ENCODE results near the gene FIBIN. TPM values are rescaled to one million over a fixed set of nuclear protein-coding genes. Genes with fewer than 3 reads are reported as not detected.
"Not testable (repeated sequence)": the region's sequence is repeated elsewhere in the genome, so short reads cannot be mapped to it uniquely, and the experiment has no call there.

FIBIN gene
- total and polyA plus RNA-seq, 4 donors = 56.3 to 169 (median 75.4) TPM

- H3K4me3 ChIP-seq (ENCODE audit: low read length in 2 of 2); H3K36me3 ChIP-seq (ENCODE audit: control insufficient read depth in 1 of 2, insufficient read depth in 2 of 2, low read length in 1 of 2); H3K4me1 ChIP-seq (ENCODE audit: control insufficient read depth in 1 of 2, insufficient read depth in 2 of 2, low read length in 2 of 2); ATAC-seq (ENCODE audit: low FRiP score); DNase-seq; intact Hi-C loops (cut with DNase I); H3K27me3 ChIP-seq (ENCODE audit: control insufficient read depth in 1 of 2, insufficient read depth in 2 of 2, low read length in 1 of 2); H3K27ac ChIP-seq (ENCODE audit: low read depth in 1 of 2, low read length in 2 of 2); H3K9me3 ChIP-seq (ENCODE audit: control insufficient read depth, low read length): not testable (repeated sequence)
- 92 to 93% methylated on average over 21 to 32 of the region's 32 CpGs for WGBS, 2 donors
These were observed 28.9 kb upstream of the FIBIN start for GRCh38 chr11:26964847-26965485.

GRCh38 chr11:26971961-26972360 lies 22.0 kb upstream of the FIBIN start:
- no peak for ATAC-seq (ENCODE audit: low FRiP score)

GRCh38 chr11:26974069-26974783 lies 19.7 kb upstream of the FIBIN start:
- Histone ChIP-seq H3K27ac (ENCODE audit: low read depth in 1 of 2, low read length in 2 of 2) (peak overlapping the region in 1 of 2 donors; percentile 67), H3K4me1 (ENCODE audit: control insufficient read depth in 1 of 2, insufficient read depth in 2 of 2, low read length in 2 of 2) (peaks cover 0 to 7% of the 10 kb centered on the region in 2 donors), H3K27me3 (ENCODE audit: control insufficient read depth in 1 of 2, insufficient read depth in 2 of 2, low read length in 1 of 2) (no peaks in the 10 kb centered on the region), H3K9me3 (ENCODE audit: control insufficient read depth, low read length) (no peaks in the 10 kb centered on the region), H3K36me3 (ENCODE audit: control insufficient read depth in 1 of 2, insufficient read depth in 2 of 2, low read length in 1 of 2) (no peaks in the 10 kb centered on the region), H3K4me3 (ENCODE audit: low read length in 2 of 2) (no peak overlapping the region)
- 64 to 71% methylated on average over 3 of the region's 3 CpGs for WGBS, 2 donors
- intact Hi-C loops (cut with DNase I) = no loop called here
- ATAC-seq (ENCODE audit: low FRiP score) (no peak), DNase-seq (no peak)

More at GRCh38 chr11:26971961-26972360, 22.0 kb upstream of the FIBIN start:
- intact Hi-C loops (cut with DNase I) = no loop called here
- H3K4me1 ChIP-seq (ENCODE audit: control insufficient read depth in 1 of 2, insufficient read depth in 2 of 2, low read length in 2 of 2) = peaks cover 0 to 7% of the 10 kb centered on the region in 2 donors
- no peaks in the 10 kb centered on the region for H3K36me3 ChIP-seq (ENCODE audit: control insufficient read depth in 1 of 2, insufficient read depth in 2 of 2, low read length in 1 of 2)
- no peak overlapping the region for H3K27ac ChIP-seq (ENCODE audit: low read depth in 1 of 2, low read length in 2 of 2)
- H3K27me3 ChIP-seq (ENCODE audit: control insufficient read depth in 1 of 2, insufficient read depth in 2 of 2, low read length in 1 of 2) = no peaks in the 10 kb centered on the region
- no peaks in the 10 kb centered on the region for H3K9me3 ChIP-seq (ENCODE audit: control insufficient read depth, low read length)
- no peak for DNase-seq
- H3K4me3 ChIP-seq (ENCODE audit: low read length in 2 of 2) = no peak overlapping the region
- WGBS, 2 donors = 67 to 78% methylated on average over 2 of the region's 2 CpGs

GRCh38 chr11:26974996-26975395 lies 18.9 kb upstream of the FIBIN start:
- Histone ChIP-seq H3K27me3 (ENCODE audit: control insufficient read depth in 1 of 2, insufficient read depth in 2 of 2, low read length in 1 of 2) (no peaks in the 10 kb centered on the region), H3K27ac (ENCODE audit: low read depth in 1 of 2, low read length in 2 of 2) (no peak overlapping the region), H3K4me3 (ENCODE audit: low read length in 2 of 2) (no peak overlapping the region), H3K36me3 (ENCODE audit: control insufficient read depth in 1 of 2, insufficient read depth in 2 of 2, low read length in 1 of 2) (no peaks in the 10 kb centered on the region), H3K4me1 (ENCODE audit: control insufficient read depth in 1 of 2, insufficient read depth in 2 of 2, low read length in 2 of 2) (peaks cover 0 to 7% of the 10 kb centered on the region in 2 donors), H3K9me3 (ENCODE audit: control insufficient read depth, low read length) (no peaks in the 10 kb centered on the region)
- 2 to 3% methylated on average over 2 of the region's 2 CpGs for WGBS, 2 donors
- ATAC-seq (ENCODE audit: low FRiP score) (no peak), DNase-seq (no peak)
- intact Hi-C loops (cut with DNase I) = no loop called here

GRCh38 chr11:26976389-26976788 lies 17.5 kb upstream of the FIBIN start:
- Histone ChIP-seq H3K4me3 (ENCODE audit: low read length in 2 of 2) (no peak overlapping the region), H3K36me3 (ENCODE audit: control insufficient read depth in 1 of 2, insufficient read depth in 2 of 2, low read length in 1 of 2) (no peaks in the 10 kb centered on the region), H3K27ac (ENCODE audit: low read depth in 1 of 2, low read length in 2 of 2) (peak overlapping the region in 1 of 2 donors; percentile 75), H3K27me3 (ENCODE audit: control insufficient read depth in 1 of 2, insufficient read depth in 2 of 2, low read length in 1 of 2) (no peaks in the 10 kb centered on the region), H3K9me3 (ENCODE audit: control insufficient read depth, low read length) (no peaks in the 10 kb centered on the region), H3K4me1 (ENCODE audit: control insufficient read depth in 1 of 2, insufficient read depth in 2 of 2, low read length in 2 of 2) (peaks cover 0 to 7% of the 10 kb centered on the region in 2 donors)
- WGBS, 2 donors = 45 to 52% methylated on average over 5 of the region's 5 CpGs
- DNase-seq (no peak), ATAC-seq (ENCODE audit: low FRiP score) (no peak)
- intact Hi-C loops (cut with DNase I) = no loop called here

GRCh38 chr11:26977209-26977608 lies 16.7 kb upstream of the FIBIN start:
- H3K9me3 ChIP-seq (ENCODE audit: control insufficient read depth, low read length); intact Hi-C loops (cut with DNase I); H3K36me3 ChIP-seq (ENCODE audit: control insufficient read depth in 1 of 2, insufficient read depth in 2 of 2, low read length in 1 of 2); H3K4me3 ChIP-seq (ENCODE audit: low read length in 2 of 2); H3K4me1 ChIP-seq (ENCODE audit: control insufficient read depth in 1 of 2, insufficient read depth in 2 of 2, low read length in 2 of 2); ATAC-seq (ENCODE audit: low FRiP score); H3K27ac ChIP-seq (ENCODE audit: low read depth in 1 of 2, low read length in 2 of 2); DNase-seq; H3K27me3 ChIP-seq (ENCODE audit: control insufficient read depth in 1 of 2, insufficient read depth in 2 of 2, low read length in 1 of 2): not testable (repeated sequence)
- WGBS, 2 donors = 94% methylated on average over 12 to 15 of the region's 15 CpGs

- Histone ChIP-seq H3K9me3 (ENCODE audit: control insufficient read depth, low read length) (no peaks in the 10 kb centered on the region), H3K36me3 (ENCODE audit: control insufficient read depth in 1 of 2, insufficient read depth in 2 of 2, low read length in 1 of 2) (no peaks in the 10 kb centered on the region), H3K4me1 (ENCODE audit: control insufficient read depth in 1 of 2, insufficient read depth in 2 of 2, low read length in 2 of 2) (peaks cover 5 to 17% of the 10 kb centered on the region in 2 donors), H3K4me3 (ENCODE audit: low read length in 2 of 2) (no peak overlapping the region), H3K27me3 (ENCODE audit: control insufficient read depth in 1 of 2, insufficient read depth in 2 of 2, low read length in 1 of 2) (no peaks in the 10 kb centered on the region), H3K27ac (ENCODE audit: low read depth in 1 of 2, low read length in 2 of 2) (no peak overlapping the region)
- 85 to 87% methylated on average over 6 of the region's 6 CpGs for WGBS, 2 donors
- intact Hi-C loops (cut with DNase I) = no loop called here
- DNase-seq (no peak), ATAC-seq (ENCODE audit: low FRiP score) (no peak)
These were observed 10.3 kb upstream of the FIBIN start for GRCh38 chr11:26983645-26984044.

GRCh38 chr11:26985470-26985869 lies 8.4 kb upstream of the FIBIN start:
- peak overlapping the region in 1 of 2 donors; percentile 82 for H3K27ac ChIP-seq (ENCODE audit: low read depth in 1 of 2, low read length in 2 of 2)
- WGBS, 2 donors = 0 to 4% methylated on average over 1 of the region's 1 CpG
- H3K9me3 ChIP-seq (ENCODE audit: control insufficient read depth, low read length) = no peaks in the 10 kb centered on the region
- ATAC-seq (ENCODE audit: low FRiP score) (no peak), DNase-seq (no peak)
- no peaks in the 10 kb centered on the region for H3K36me3 ChIP-seq (ENCODE audit: control insufficient read depth in 1 of 2, insufficient read depth in 2 of 2, low read length in 1 of 2)
- H3K4me1 ChIP-seq (ENCODE audit: control insufficient read depth in 1 of 2, insufficient read depth in 2 of 2, low read length in 2 of 2) = peaks cover 5 to 17% of the 10 kb centered on the region in 2 donors
- H3K4me3 ChIP-seq (ENCODE audit: low read length in 2 of 2) = no peak overlapping the region
- intact Hi-C loops (cut with DNase I) = no loop called here
- no peaks in the 10 kb centered on the region for H3K27me3 ChIP-seq (ENCODE audit: control insufficient read depth in 1 of 2, insufficient read depth in 2 of 2, low read length in 1 of 2)

GRCh38 chr11:26985943-26986342 lies 8.0 kb upstream of the FIBIN start:
- Histone ChIP-seq H3K9me3 (ENCODE audit: control insufficient read depth, low read length) (no peaks in the 10 kb centered on the region), H3K4me3 (ENCODE audit: low read length in 2 of 2) (no peak overlapping the region), H3K27ac (ENCODE audit: low read depth in 1 of 2, low read length in 2 of 2) (peak overlapping the region; percentile 36 to 82), H3K27me3 (ENCODE audit: control insufficient read depth in 1 of 2, insufficient read depth in 2 of 2, low read length in 1 of 2) (no peaks in the 10 kb centered on the region), H3K4me1 (ENCODE audit: control insufficient read depth in 1 of 2, insufficient read depth in 2 of 2, low read length in 2 of 2) (peaks cover 5 to 17% of the 10 kb centered on the region in 2 donors), H3K36me3 (ENCODE audit: control insufficient read depth in 1 of 2, insufficient read depth in 2 of 2, low read length in 1 of 2) (no peaks in the 10 kb centered on the region)
- WGBS, 2 donors = 17 to 25% methylated on average over 4 of the region's 4 CpGs
- DNase-seq (no peak), ATAC-seq (ENCODE audit: low FRiP score) (peak; percentile 80)
- intact Hi-C loops (cut with DNase I) = no loop called here
